Effector memory CD8-positive, alpha-beta T cell (primary cell): Measurements from ENCODE around the gene DRAXIN.

Experiments used
- ATAC-seq: fragments of 150-1000 bp; cut with Tn5 transposase; replicated peaks from 2 replicates; pipeline ENCODE4 v1.10.0; 2021; ENCODE audit warnings: mild to moderate bottlenecking, moderate library complexity
- DNase-seq, 3 experiments: peaks; one replicate each; pipeline ENCODE4 v3.0.0; 2021
- H3K27ac Mint-ChIP-seq, 2 donors: one replicate each; pipeline ENCODE4 v1.8.0; 2022; ENCODE audit warnings: mild to moderate bottlenecking in 2 of 2, mixed read lengths in 2 of 2, moderate library complexity in 2 of 2
- H3K27me3 Mint-ChIP-seq, 2 donors: one replicate each; pipeline ENCODE4 v1.8.0; 2022; ENCODE audit warnings: mixed read lengths in 2 of 2
- H3K36me3 Mint-ChIP-seq: one replicate; pipeline ENCODE4 v1.8.0; 2022; ENCODE audit warnings: mild to moderate bottlenecking, moderate library complexity, mixed read lengths; ENCODE audit not compliant: insufficient read depth
- H3K4me1 Mint-ChIP-seq, 2 donors: one replicate each; pipeline ENCODE4 v1.8.0; 2022; ENCODE audit warnings: low read depth in 2 of 2, mixed read lengths in 2 of 2
- H3K4me3 Mint-ChIP-seq, 2 donors: one replicate each; pipeline ENCODE4 v1.8.0; 2022; ENCODE audit warnings: mild to moderate bottlenecking in 2 of 2, mixed read lengths in 2 of 2, moderate library complexity in 2 of 2
- H3K9me3 Mint-ChIP-seq, 2 donors: one replicate each; pipeline ENCODE4 v1.8.0; 2022; ENCODE audit warnings: mixed read lengths in 2 of 2

The DRAXIN gene

GRCh38 chr1:11668516-11668915, 23.0 kb upstream of the DRAXIN start:
- no peaks in the 10 kb centered on the region for H3K27me3 Mint-ChIP-seq
- peaks cover 20% of the 10 kb centered on the region for H3K36me3 Mint-ChIP-seq
- H3K4me1 Mint-ChIP-seq, result peaks cover 9 to 10% of the 10 kb centered on the region in 2 donors
- no peaks in the 10 kb centered on the region for H3K9me3 Mint-ChIP-seq
- no peak overlapping the region for H3K4me3 Mint-ChIP-seq
- no peak for ATAC-seq
- DNase-seq, result no peak
- no peak overlapping the region for H3K27ac Mint-ChIP-seq

- Mint-ChIP-seq H3K27ac (no peak overlapping the region), H3K4me3 (no peak overlapping the region), H3K27me3 (no peaks in the 10 kb centered on the region)
Measured at GRCh38 chr1:11670747-11671146, 20.8 kb upstream of the DRAXIN start.

GRCh38 chr1:11671205-11671543, 20.3 kb upstream of the DRAXIN start:
- ATAC-seq (no peak), DNase-seq (no peak)
- Mint-ChIP-seq H3K4me1 (peaks cover 5 to 10% of the 10 kb centered on the region in 2 donors), H3K27me3 (no peaks in the 10 kb centered on the region), H3K4me3 (no peak overlapping the region), H3K36me3 (peaks cover 29% of the 10 kb centered on the region), H3K27ac (no peak overlapping the region), H3K9me3 (no peaks in the 10 kb centered on the region)

More at GRCh38 chr1:11670747-11671146, 20.8 kb upstream of the DRAXIN start:
- ATAC-seq (no peak), DNase-seq (no peak)
- peaks cover 33% of the 10 kb centered on the region for H3K36me3 Mint-ChIP-seq
- H3K4me1 Mint-ChIP-seq, result peaks cover 6 to 10% of the 10 kb centered on the region in 2 donors
- no peaks in the 10 kb centered on the region for H3K9me3 Mint-ChIP-seq

- H3K4me1 Mint-ChIP-seq, result peaks cover 5 to 10% of the 10 kb centered on the region in 2 donors
- ATAC-seq, result no peak
- no peak overlapping the region for H3K27ac Mint-ChIP-seq
Measured at GRCh38 chr1:11671544-11672286, 19.8 kb upstream of the DRAXIN start.

GRCh38 chr1:11673089-11673769, 18.3 kb upstream of the DRAXIN start:
- no peak for ATAC-seq
- no peak for DNase-seq
- Mint-ChIP-seq H3K36me3 (peaks cover 29% of the 10 kb centered on the region), H3K4me1 (peaks cover 5 to 10% of the 10 kb centered on the region in 2 donors), H3K9me3 (no peaks in the 10 kb centered on the region), H3K27me3 (no peaks in the 10 kb centered on the region), H3K27ac (no peak overlapping the region), H3K4me3 (no peak overlapping the region)

More at GRCh38 chr1:11671544-11672286, 19.8 kb upstream of the DRAXIN start:
- no peaks in the 10 kb centered on the region for H3K9me3 Mint-ChIP-seq
- peaks cover 29% of the 10 kb centered on the region for H3K36me3 Mint-ChIP-seq
- H3K4me3 Mint-ChIP-seq, result no peak overlapping the region
- no peaks in the 10 kb centered on the region for H3K27me3 Mint-ChIP-seq
- no peak for DNase-seq

GRCh38 chr1:11674488-11674887, 17.0 kb upstream of the DRAXIN start:
- ATAC-seq (no peak), DNase-seq (no peak)
- H3K4me1 Mint-ChIP-seq, result peaks cover 4 to 6% of the 10 kb centered on the region in 2 donors
- H3K36me3 Mint-ChIP-seq, result peaks cover 31% of the 10 kb centered on the region
- no peaks in the 10 kb centered on the region for H3K27me3 Mint-ChIP-seq
- no peak overlapping the region for H3K27ac Mint-ChIP-seq
- no peak overlapping the region for H3K4me3 Mint-ChIP-seq
- H3K9me3 Mint-ChIP-seq, result no peaks in the 10 kb centered on the region

GRCh38 chr1:11675325-11675724, 16.2 kb upstream of the DRAXIN start:
- Mint-ChIP-seq H3K27ac (no peak overlapping the region), H3K4me1 (peaks cover 6 to 8% of the 10 kb centered on the region in 2 donors), H3K27me3 (no peaks in the 10 kb centered on the region), H3K9me3 (no peaks in the 10 kb centered on the region), H3K4me3 (no peak overlapping the region), H3K36me3 (peaks cover 31% of the 10 kb centered on the region)
- no peak for ATAC-seq
- no peak for DNase-seq

- Mint-ChIP-seq H3K4me3 (no peak overlapping the region), H3K27ac (no peak overlapping the region), H3K36me3 (peaks cover 27% of the 10 kb centered on the region), H3K27me3 (no peaks in the 10 kb centered on the region), H3K4me1 (peaks cover 6 to 11% of the 10 kb centered on the region in 2 donors), H3K9me3 (no peaks in the 10 kb centered on the region)
- no peak for DNase-seq
- ATAC-seq, result no peak
Measured at GRCh38 chr1:11676386-11677103, 15.0 kb upstream of the DRAXIN start.

- Mint-ChIP-seq H3K9me3 (no peaks in the 10 kb centered on the region), H3K27ac (peak overlapping the region in 1 of 2 donors; percentile 32)
Measured at GRCh38 chr1:11678442-11678841, 13.1 kb upstream of the DRAXIN start.

GRCh38 chr1:11680270-11681070, 11.0 kb upstream of the DRAXIN start:
- ATAC-seq (peak; percentile 3), DNase-seq (no peak)
- Mint-ChIP-seq H3K36me3 (peaks cover 4% of the 10 kb centered on the region), H3K27ac (peak overlapping the region in 1 of 2 donors; percentile 76), H3K27me3 (peaks cover 0 to 14% of the 10 kb centered on the region in 2 donors), H3K4me1 (peaks cover 6% of the 10 kb centered on the region in 2 donors), H3K9me3 (no peaks in the 10 kb centered on the region), H3K4me3 (peak overlapping the region; percentile 82 to 86)

More at GRCh38 chr1:11678442-11678841, 13.1 kb upstream of the DRAXIN start:
- Mint-ChIP-seq H3K4me3 (no peak overlapping the region), H3K4me1 (peaks cover 6 to 8% of the 10 kb centered on the region in 2 donors), H3K27me3 (no peaks in the 10 kb centered on the region), H3K36me3 (peaks cover 23% of the 10 kb centered on the region)
- DNase-seq (no peak), ATAC-seq (no peak)

- H3K4me1 Mint-ChIP-seq, result peaks cover 6% of the 10 kb centered on the region in 2 donors
- peak within 1 kb of the TSS; percentile 82 to 86 for H3K4me3 Mint-ChIP-seq
- no peaks in the 10 kb centered on the region for H3K9me3 Mint-ChIP-seq
- ATAC-seq (peak; percentile 92), DNase-seq (peak; percentile 85 to 88 (median 86))
- peaks cover 4% of the 10 kb centered on the region for H3K36me3 Mint-ChIP-seq
- peaks cover 0 to 19% of the 10 kb centered on the region in 2 donors for H3K27me3 Mint-ChIP-seq
- H3K27ac Mint-ChIP-seq, result peak within 1 kb of the TSS; percentile 76 to 90
Measured at GRCh38 chr1:11681071-11681771, 10.3 kb upstream of the DRAXIN start, which contains the start of gene MAD2L2. TSS of gene MAD2L2 (minus strand) at chr1:11681148. CDS start at chr1:11680601, 547 bp downstream.

- H3K27ac Mint-ChIP-seq, result peak overlapping the region in 1 of 2 donors; percentile 76
- ATAC-seq (no peak), DNase-seq (no peak)
- H3K4me1 Mint-ChIP-seq, result peaks cover 6% of the 10 kb centered on the region in 2 donors
- H3K36me3 Mint-ChIP-seq, result peaks cover 4% of the 10 kb centered on the region
- peaks cover 0 to 23% of the 10 kb centered on the region in 2 donors for H3K27me3 Mint-ChIP-seq
- H3K9me3 Mint-ChIP-seq, result no peaks in the 10 kb centered on the region
- peak overlapping the region; percentile 27 to 82 for H3K4me3 Mint-ChIP-seq
Measured at GRCh38 chr1:11682287-11682771, 9.2 kb upstream of the DRAXIN start.
